Osteoblast (primary cell): ENCODE results near the gene CNOT1. TPM values are rescaled to one million over a fixed set of nuclear protein-coding genes. Genes with fewer than 3 reads are reported as not detected.

ENCODE experiments used
- DNase-seq: peaks from one replicate; pipeline ENCODE4 v3.0.0; 2011; ENCODE audit warnings: low spot score, mixed read lengths; ENCODE audit not compliant: insufficient read length; ENCODE audit errors: missing footprints
- H2AFZ ChIP-seq: 2 replicates; pipeline ENCODE4 v1.6.0; 2011; ENCODE audit warnings: mild to moderate bottlenecking, low read length
- H3K27ac ChIP-seq: 2 replicates; pipeline ENCODE4 v1.5.1; 2011; ENCODE audit warnings: mild to moderate bottlenecking, low read depth, low read length, moderate library complexity
- H3K27me3 ChIP-seq: 2 replicates; pipeline ENCODE4 v1.6.0; 2012; ENCODE audit warnings: mild to moderate bottlenecking, control low read depth, inconsistent platforms, low read length, moderate library complexity; ENCODE audit not compliant: insufficient read depth
- H3K36me3 ChIP-seq: 2 replicates; pipeline ENCODE4 v1.5.1; 2011; ENCODE audit warnings: mild to moderate bottlenecking, low read length, control low read depth, moderate library complexity; ENCODE audit not compliant: insufficient read depth
- H3K4me1 ChIP-seq: 2 replicates; pipeline ENCODE4 v1.5.1; 2011; ENCODE audit warnings: mild to moderate bottlenecking, low read length, control low read depth, moderate library complexity; ENCODE audit not compliant: insufficient read depth
- H3K4me2 ChIP-seq: 2 replicates; pipeline ENCODE4 v1.6.0; 2011; ENCODE audit warnings: mild to moderate bottlenecking, low read length; ENCODE audit not compliant: insufficient read depth
- H3K4me3 ChIP-seq: fragments of 200-600 bp; sonication (generic); 3 replicates; pipeline ENCODE4 v1.5.1; 2012; ENCODE audit warnings: mild to moderate bottlenecking, low read length, inconsistent platforms; ENCODE audit not compliant: insufficient read depth
- H3K79me2 ChIP-seq: 2 replicates; pipeline ENCODE4 v1.6.0; 2012; ENCODE audit warnings: mild to moderate bottlenecking, low read length, control low read depth, inconsistent platforms; ENCODE audit not compliant: insufficient read depth
- H3K9me3 ChIP-seq: 2 replicates; pipeline ENCODE4 v1.5.1; 2011; ENCODE audit warnings: low read depth, low read length, control low read depth
- H4K20me1 ChIP-seq: 2 replicates; pipeline ENCODE4 v1.6.0; 2012; ENCODE audit warnings: mild to moderate bottlenecking, low read length, control low read depth; ENCODE audit not compliant: insufficient read depth
- total RNA-seq: library from RNA; depleted of rRNA; stranded (reverse); fragments of >200 nt; gene quantifications from 2 replicates; pipeline ENCODE4 v1.2.3, GENCODE V29; 2012
- TF ChIP-seq, protein P1 (sequence below): IDR thresholded peaks from 2 replicates; pipeline ENCODE4 v1.5.1; 2011; ENCODE audit warnings: mild to moderate bottlenecking, low read depth, low read length, moderate library complexity; ENCODE audit errors: extremely low read depth

The CNOT1 gene
- 114 and 122 TPM in 2 replicates for total RNA-seq

DNA sequence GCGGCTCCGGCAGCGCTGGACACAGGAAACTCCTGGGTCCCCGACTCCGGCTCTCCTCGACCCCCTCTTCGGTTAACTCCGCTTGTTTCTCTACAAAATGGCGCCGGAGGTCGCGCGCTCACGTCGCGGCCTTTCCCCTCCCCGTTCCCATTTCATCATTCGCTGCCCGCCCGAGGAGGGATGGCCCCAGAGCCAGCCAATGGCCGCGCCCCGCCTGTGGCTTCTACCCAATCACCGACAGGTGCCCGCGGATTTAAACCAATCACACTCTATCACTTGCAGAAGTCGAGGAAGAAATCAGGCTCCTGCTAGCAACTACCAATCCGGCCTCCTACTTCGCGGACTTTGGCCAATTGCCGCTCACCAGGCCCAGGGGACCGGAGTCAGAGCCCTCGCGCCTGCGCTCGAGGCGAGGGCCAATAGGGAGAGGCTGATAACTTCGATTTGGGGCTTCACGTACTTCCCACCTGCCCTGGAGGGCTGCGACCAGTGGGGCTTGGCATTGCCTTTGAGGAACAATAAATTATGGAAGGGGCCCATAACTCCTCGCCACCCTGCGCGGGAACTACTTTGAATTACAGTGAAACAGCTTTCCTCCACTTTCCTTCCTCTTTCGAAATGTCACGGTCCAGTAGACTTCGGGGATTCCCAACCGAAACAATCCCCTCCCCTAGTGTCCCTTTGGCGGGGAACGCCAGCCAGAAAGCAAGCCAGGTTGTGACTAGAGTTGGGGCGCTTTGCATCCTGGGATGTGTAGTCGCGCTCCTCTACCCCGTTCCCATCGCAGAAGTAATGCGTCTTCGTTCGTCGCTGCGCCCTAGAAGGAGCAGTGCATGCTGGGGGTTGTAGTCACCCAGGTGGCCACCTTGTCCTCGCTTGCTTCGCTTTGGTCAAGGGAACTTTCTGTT lies at the start of gene CNOT1:
Gene CNOT1 (minus strand): TSS at position 94 of the 908 bp plus-strand sequence. CDS start 30,489 bp downstream, outside the sequence.
- DNase-seq: peak; percentile 98
- Histone ChIP-seq H3K79me2 (peaks cover 45% of the 10 kb centered on the region), H3K4me2 (peak within 1 kb of the TSS; percentile 97), H4K20me1 (peaks cover 24% of the 10 kb centered on the region), H3K4me1 (peaks cover 10% of the 10 kb centered on the region), H2AFZ (peak within 1 kb of the TSS; percentile 97), H3K27ac (peak within 1 kb of the TSS; percentile 98), H3K27me3 (no peaks in the 10 kb centered on the region), H3K9me3 (no peaks in the 10 kb centered on the region), H3K4me3 (peak within 1 kb of the TSS; percentile 97), H3K36me3 (peaks cover under 1% of the 10 kb centered on the region)
- TF ChIP-seq, protein P1, sequence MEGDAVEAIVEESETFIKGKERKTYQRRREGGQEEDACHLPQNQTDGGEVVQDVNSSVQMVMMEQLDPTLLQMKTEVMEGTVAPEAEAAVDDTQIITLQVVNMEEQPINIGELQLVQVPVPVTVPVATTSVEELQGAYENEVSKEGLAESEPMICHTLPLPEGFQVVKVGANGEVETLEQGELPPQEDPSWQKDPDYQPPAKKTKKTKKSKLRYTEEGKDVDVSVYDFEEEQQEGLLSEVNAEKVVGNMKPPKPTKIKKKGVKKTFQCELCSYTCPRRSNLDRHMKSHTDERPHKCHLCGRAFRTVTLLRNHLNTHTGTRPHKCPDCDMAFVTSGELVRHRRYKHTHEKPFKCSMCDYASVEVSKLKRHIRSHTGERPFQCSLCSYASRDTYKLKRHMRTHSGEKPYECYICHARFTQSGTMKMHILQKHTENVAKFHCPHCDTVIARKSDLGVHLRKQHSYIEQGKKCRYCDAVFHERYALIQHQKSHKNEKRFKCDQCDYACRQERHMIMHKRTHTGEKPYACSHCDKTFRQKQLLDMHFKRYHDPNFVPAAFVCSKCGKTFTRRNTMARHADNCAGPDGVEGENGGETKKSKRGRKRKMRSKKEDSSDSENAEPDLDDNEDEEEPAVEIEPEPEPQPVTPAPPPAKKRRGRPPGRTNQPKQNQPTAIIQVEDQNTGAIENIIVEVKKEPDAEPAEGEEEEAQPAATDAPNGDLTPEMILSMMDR: no peak

DNA sequence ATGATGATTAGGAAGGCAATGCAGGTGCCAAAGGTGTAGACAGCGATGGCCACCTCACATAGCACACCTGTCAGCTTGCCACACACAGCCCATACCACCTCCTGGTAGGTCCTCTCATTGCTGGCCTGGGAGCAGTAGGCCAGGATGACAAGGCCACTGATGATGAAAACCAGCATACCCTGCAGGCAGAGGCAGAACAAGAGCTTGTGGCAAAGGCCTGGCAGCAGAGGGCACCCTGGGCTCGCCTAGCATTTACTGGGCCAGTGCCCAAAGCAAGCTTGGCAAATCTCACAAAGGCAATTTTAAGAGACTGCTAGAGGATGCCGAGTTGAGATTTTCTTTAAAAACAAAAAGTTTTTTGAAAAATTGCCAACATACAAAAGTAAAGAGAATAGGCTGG lies 49.1 kb upstream of the CNOT1 start:
- H3K27me3 ChIP-seq: no peaks in the 10 kb centered on the region

DNA sequence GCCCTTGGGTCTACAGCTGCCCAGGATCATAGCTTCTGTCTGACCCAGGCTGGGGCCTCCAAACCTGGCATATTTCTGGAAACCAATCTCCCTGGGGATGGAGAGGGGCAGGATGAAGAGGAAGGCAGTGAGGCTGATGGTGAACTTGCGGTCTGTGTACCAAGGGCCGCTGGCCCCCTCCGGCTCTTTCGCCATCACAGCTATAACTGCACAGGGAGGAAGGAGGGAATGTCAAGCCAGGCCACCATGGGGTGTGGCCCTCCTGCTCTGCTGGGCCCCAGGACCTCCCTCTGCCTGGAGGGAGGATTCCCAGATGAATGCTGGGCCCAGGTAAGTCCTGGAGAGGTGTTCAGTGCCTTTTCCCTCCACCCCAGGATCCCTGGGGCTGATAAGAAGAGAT lies 48.6 kb upstream of the CNOT1 start:
- Histone ChIP-seq H3K9me3 (no peaks in the 10 kb centered on the region), H3K27me3 (no peaks in the 10 kb centered on the region), H3K4me2 (no peak overlapping the region), H3K4me1 (peaks cover 2% of the 10 kb centered on the region), H3K27ac (no peak overlapping the region), H4K20me1 (peaks cover 16% of the 10 kb centered on the region), H3K79me2 (peaks cover 29% of the 10 kb centered on the region), H2AFZ (no peak overlapping the region), H3K4me3 (no peak overlapping the region), H3K36me3 (peaks cover 47% of the 10 kb centered on the region)
- peak; percentile 51 for DNase-seq
- TF ChIP-seq, protein P1: no peak

More for the DNA sequence above, 49.1 kb upstream of the CNOT1 start:
- H4K20me1 ChIP-seq: peaks cover 16% of the 10 kb centered on the region
- peak; percentile 92 for DNase-seq
- H3K36me3 ChIP-seq: peaks cover 47% of the 10 kb centered on the region
- H3K27ac ChIP-seq: no peak overlapping the region
- H3K4me2 ChIP-seq: no peak overlapping the region
- peaks cover 33% of the 10 kb centered on the region for H3K79me2 ChIP-seq
- H3K4me3 ChIP-seq: no peak overlapping the region
- TF ChIP-seq, protein P1: peak; percentile 62
- no peaks in the 10 kb centered on the region for H3K9me3 ChIP-seq
- H3K4me1 ChIP-seq: peaks cover 7% of the 10 kb centered on the region
- H2AFZ ChIP-seq: no peak overlapping the region

DNA sequence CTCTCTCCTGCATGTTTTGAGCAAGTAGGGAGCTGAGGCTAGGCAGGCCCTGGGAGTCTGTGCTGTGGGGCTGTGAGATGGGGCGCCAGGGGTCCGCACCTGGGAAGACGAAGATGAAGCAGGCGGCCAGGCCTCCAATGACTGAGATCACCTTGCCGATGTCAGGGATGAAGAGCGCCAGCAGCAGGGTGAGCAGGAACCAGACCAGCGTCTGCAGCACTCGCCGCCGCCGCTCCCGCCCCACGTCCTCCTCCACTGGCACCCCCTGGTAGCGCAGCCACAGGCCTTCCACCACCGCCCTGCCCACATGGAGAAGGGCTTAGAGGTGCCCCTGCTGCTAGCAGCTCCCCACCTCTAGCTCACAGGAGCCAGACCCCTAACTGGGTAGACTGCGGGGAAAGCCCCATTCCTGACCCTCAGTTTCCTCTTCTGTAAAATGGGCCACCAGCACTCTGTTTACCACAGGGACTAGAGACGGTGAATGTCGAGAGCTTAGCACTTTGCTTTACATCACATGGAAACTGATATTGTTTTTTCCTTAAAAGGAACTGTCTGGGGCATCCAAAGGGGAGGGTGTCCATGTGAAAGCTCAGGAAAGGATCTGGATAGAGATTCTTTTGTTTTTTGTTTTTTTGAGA lies 41.4 kb upstream of the CNOT1 start:
- Histone ChIP-seq H3K9me3 (no peaks in the 10 kb centered on the region), H3K4me1 (no peaks in the 10 kb centered on the region), H4K20me1 (no peaks in the 10 kb centered on the region), H3K4me3 (no peak overlapping the region), H3K36me3 (peaks cover 49% of the 10 kb centered on the region), H3K4me2 (no peak overlapping the region), H3K27me3 (no peaks in the 10 kb centered on the region), H3K27ac (no peak overlapping the region), H2AFZ (no peak overlapping the region), H3K79me2 (no peaks in the 10 kb centered on the region)
- TF ChIP-seq, protein P1: no peak
- no peak for DNase-seq
